Measurements from ENCODE around the gene AKAP13.

GRCh38 chr15:85743392-85744055 is 363.1 kb downstream of the AKAP13 start:
- TF ChIP-seq CTCF (conservative IDR thresholded peaks at IDR 0.05), result no peak
- TF ChIP-seq ZFX (IDR thresholded peaks at IDR 0.05), result no peak

Data from C4-2B (cell line).